Hepatocyte (in vitro differentiated cells): ENCODE measurements around the gene DTNBP1.

Experiments
- EZH2phosphoT487 ChIP-seq: fragments of 200-600 bp; sonication (generic); IDR thresholded peaks from one replicate; pipeline ENCODE4 v1.6.1; 2018; ENCODE audit warnings: antibody characterized with exemption, mild to moderate bottlenecking, low read depth, moderate library complexity; ENCODE audit not compliant: unreplicated experiment, severe bottlenecking
- TF ChIP-seq, protein P1 (sequence below): fragments of 200-600 bp; sonication (generic); IDR thresholded peaks from 2 replicates; pipeline ENCODE4 v1.5.1; 2016; ENCODE audit warnings: antibody characterized with exemption, mild to moderate bottlenecking; ENCODE audit not compliant: poor library complexity

DNA sequence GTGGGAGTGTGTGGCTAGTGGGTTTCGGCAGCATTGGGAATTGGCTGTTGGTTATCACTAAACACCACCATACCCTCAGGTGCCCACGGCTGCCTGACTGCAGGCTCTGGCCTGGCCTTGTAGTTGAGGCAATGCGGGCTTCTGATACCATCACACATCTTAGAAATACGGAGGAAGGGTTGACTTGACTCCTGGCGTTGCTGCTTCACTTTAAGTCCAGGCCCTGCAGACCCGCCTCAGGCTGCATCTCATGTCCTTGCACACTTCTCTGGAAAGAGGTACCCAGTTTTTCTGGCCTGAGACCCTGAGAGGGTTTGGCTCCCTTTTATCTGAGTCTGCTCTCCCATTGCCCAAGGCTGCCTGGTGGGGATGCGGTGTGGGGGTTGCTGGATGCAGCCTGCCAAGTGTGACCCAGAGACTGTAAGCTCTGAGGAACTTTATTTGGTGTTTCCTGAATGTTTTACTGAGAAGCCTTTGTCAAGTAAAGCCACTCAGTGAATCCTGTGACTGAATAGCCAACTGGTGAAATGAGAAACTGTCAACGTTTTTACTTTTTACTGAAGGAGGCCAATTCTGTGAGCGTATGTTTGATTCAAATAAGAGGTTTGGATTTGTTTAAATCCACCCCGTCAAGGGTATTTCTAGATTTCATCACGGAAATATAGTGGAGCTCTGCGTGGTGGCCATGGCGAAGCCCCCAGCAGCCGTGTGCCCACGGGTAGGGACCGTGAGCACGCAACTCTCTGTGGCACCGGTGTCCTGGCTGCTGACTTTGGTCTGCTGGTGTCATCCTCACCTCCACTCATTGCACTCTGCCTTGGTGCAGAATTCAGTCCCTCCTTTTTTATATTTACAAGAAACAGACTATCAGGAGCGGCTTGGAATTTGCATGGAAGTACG lies 160.1 kb downstream of the DTNBP1 start:
- TF ChIP-seq, protein P1, sequence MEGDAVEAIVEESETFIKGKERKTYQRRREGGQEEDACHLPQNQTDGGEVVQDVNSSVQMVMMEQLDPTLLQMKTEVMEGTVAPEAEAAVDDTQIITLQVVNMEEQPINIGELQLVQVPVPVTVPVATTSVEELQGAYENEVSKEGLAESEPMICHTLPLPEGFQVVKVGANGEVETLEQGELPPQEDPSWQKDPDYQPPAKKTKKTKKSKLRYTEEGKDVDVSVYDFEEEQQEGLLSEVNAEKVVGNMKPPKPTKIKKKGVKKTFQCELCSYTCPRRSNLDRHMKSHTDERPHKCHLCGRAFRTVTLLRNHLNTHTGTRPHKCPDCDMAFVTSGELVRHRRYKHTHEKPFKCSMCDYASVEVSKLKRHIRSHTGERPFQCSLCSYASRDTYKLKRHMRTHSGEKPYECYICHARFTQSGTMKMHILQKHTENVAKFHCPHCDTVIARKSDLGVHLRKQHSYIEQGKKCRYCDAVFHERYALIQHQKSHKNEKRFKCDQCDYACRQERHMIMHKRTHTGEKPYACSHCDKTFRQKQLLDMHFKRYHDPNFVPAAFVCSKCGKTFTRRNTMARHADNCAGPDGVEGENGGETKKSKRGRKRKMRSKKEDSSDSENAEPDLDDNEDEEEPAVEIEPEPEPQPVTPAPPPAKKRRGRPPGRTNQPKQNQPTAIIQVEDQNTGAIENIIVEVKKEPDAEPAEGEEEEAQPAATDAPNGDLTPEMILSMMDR = no peak
- TF ChIP-seq EZH2phosphoT487 = no peak
